GM23338 (cell line): ENCODE results near the gene CBLC. TPM values are rescaled to one million over a fixed set of nuclear protein-coding genes. Genes with fewer than 3 reads are reported as not detected.

ENCODE experiments used
- ATAC-seq: fragments of 200-7000 bp; cut with Tn5 transposase; 3 replicates; pipeline ENCODE4 v1.9.1; 2020
- DNase-seq: peaks from one replicate; pipeline ENCODE4 v3.0.0-alpha.2; 2015; ENCODE audit warnings: low spot score
- H2AFZ ChIP-seq: fragments of 200-600 bp; sonication (generic); 2 replicates; pipeline ENCODE4 v1.8.0; 2016; ENCODE audit warnings: antibody characterized with exemption, mild to moderate bottlenecking, moderate library complexity
- H3F3A ChIP-seq: fragments of 200-600 bp; sonication (generic); replicated peaks from 2 replicates; pipeline ENCODE4 v1.8.0; 2017; ENCODE audit warnings: antibody characterized with exemption, mixed run types, low read depth
- H3K27ac ChIP-seq: fragments of 200-600 bp; sonication (generic); 2 replicates; pipeline ENCODE4 v1.6.1; 2016; ENCODE audit warnings: low read depth
- H3K27me3 ChIP-seq: fragments of 200-600 bp; sonication (generic); 2 replicates; pipeline ENCODE4 v1.8.0; 2016; ENCODE audit warnings: mild to moderate bottlenecking, mixed run types, moderate library complexity; ENCODE audit not compliant: insufficient read depth
- H3K36me3 ChIP-seq: fragments of 200-600 bp; sonication (generic); 2 replicates; pipeline ENCODE4 v1.8.0; 2016; ENCODE audit warnings: mild to moderate bottlenecking; ENCODE audit not compliant: insufficient read depth
- H3K4me1 ChIP-seq: fragments of 200-600 bp; sonication (generic); 2 replicates; pipeline ENCODE4 v1.8.0; 2016; ENCODE audit warnings: mild to moderate bottlenecking, moderate library complexity; ENCODE audit not compliant: insufficient read depth
- H3K4me2 ChIP-seq: fragments of 200-600 bp; sonication (generic); 2 replicates; pipeline ENCODE4 v1.7.1; 2017; ENCODE audit warnings: mixed run types
- H3K4me3 ChIP-seq: fragments of 200-600 bp; sonication (generic); 2 replicates; pipeline ENCODE4 v1.6.1; 2016; ENCODE audit warnings: mixed run types
- H3K79me2 ChIP-seq: fragments of 200-600 bp; sonication (generic); replicated peaks from 2 replicates; pipeline ENCODE4 v1.8.0; 2017; ENCODE audit warnings: mild to moderate bottlenecking; ENCODE audit not compliant: insufficient read depth
- H3K9me2 ChIP-seq: fragments of 200-600 bp; sonication (generic); 2 replicates; pipeline ENCODE4 v1.8.0; 2017; ENCODE audit not compliant: insufficient read depth
- H4K20me1 ChIP-seq: fragments of 200-600 bp; sonication (generic); replicated peaks from 2 replicates; pipeline ENCODE4 v1.8.0; 2017; ENCODE audit warnings: mild to moderate bottlenecking; ENCODE audit not compliant: insufficient read depth
- H3K27ac Mint-ChIP-seq: 2 replicates; pipeline ENCODE4 v1.8.0; 2020; ENCODE audit warnings: inconsistent platforms, mild to moderate bottlenecking, moderate library complexity, mixed read lengths
- H3K27me3 Mint-ChIP-seq: 3 replicates; pipeline ENCODE4 v1.8.0; 2022; ENCODE audit warnings: low read depth, mild to moderate bottlenecking, moderate library complexity, mixed read lengths, inconsistent platforms; ENCODE audit not compliant: insufficient read depth, poor library complexity
- H3K36me3 Mint-ChIP-seq: 3 replicates; pipeline ENCODE4 v1.8.0; 2021; ENCODE audit warnings: low read depth, mild to moderate bottlenecking, inconsistent platforms, moderate library complexity, mixed read lengths
- H3K4me1 Mint-ChIP-seq: 3 replicates; pipeline ENCODE4 v1.8.0; 2020; ENCODE audit warnings: mild to moderate bottlenecking, inconsistent platforms, mixed read lengths
- H3K4me3 Mint-ChIP-seq: 3 replicates; pipeline ENCODE4 v1.8.0; 2021; ENCODE audit warnings: moderate library complexity, mild to moderate bottlenecking, inconsistent platforms, mixed read lengths
- H3K9me3 Mint-ChIP-seq: 3 replicates; pipeline ENCODE4 v1.8.0; 2020; ENCODE audit warnings: moderate library complexity, mild to moderate bottlenecking, inconsistent platforms, mixed read lengths
- CREB1 ChIP-seq: fragments of 250-450 bp; sonication (Bioruptor Pico); IDR thresholded peaks from 2 replicates; pipeline ENCODE4 v1.5.0; 2020; ENCODE audit warnings: low read depth, mild to moderate bottlenecking, moderate library complexity
- CTCF ChIP-seq, 2 experiments: fragments of 200-600 bp in 1 of 2; sonication (generic) in 1 of 2; conservative IDR thresholded peaks; 2 replicates each; pipeline versions ENCODE4 v1.5.1 to v1.6.1; 2016 to 2017; ENCODE audit warnings: antibody characterized with exemption in 2 of 2, low read depth in 2 of 2, mild to moderate bottlenecking in 2 of 2, moderate library complexity in 1 of 2
- ETS1 ChIP-seq: IDR thresholded peaks from 2 replicates; pipeline ENCODE4 v1.6.1; 2016; ENCODE audit warnings: antibody characterized with exemption
- EZH2 ChIP-seq: fragments of 200-600 bp; sonication (generic); IDR thresholded peaks from one replicate; pipeline ENCODE4 v1.8.0; 2017; ENCODE audit warnings: antibody characterized with exemption, mild to moderate bottlenecking, low read depth; ENCODE audit not compliant: unreplicated experiment
- EZH2phosphoT487 ChIP-seq: fragments of 200-600 bp; sonication (generic); IDR thresholded peaks from one replicate; pipeline ENCODE4 v1.8.1; 2018; ENCODE audit warnings: antibody characterized with exemption; ENCODE audit not compliant: unreplicated experiment
- JUNB ChIP-seq: IDR thresholded peaks from one replicate; pipeline ENCODE4 v1.6.1; 2016; ENCODE audit warnings: antibody characterized with exemption; ENCODE audit not compliant: unreplicated experiment
- NANOG ChIP-seq: IDR thresholded peaks from 2 replicates; pipeline ENCODE4 v1.6.1; 2016; ENCODE audit warnings: antibody characterized with exemption, borderline replicate concordance
- POLR2AphosphoS5 ChIP-seq: IDR thresholded peaks from 2 replicates; pipeline ENCODE4 v1.6.1; 2016; ENCODE audit warnings: antibody characterized with exemption, low read depth
- REST ChIP-seq: IDR thresholded peaks from one replicate; pipeline ENCODE4 v1.6.1; 2018; ENCODE audit warnings: antibody characterized with exemption; ENCODE audit not compliant: unreplicated experiment
- STAT1 ChIP-seq: IDR thresholded peaks from one replicate; pipeline ENCODE4 v1.6.1; 2016; ENCODE audit warnings: antibody characterized with exemption; ENCODE audit not compliant: unreplicated experiment
- ZNF114 ChIP-seq: fragments of 250-450 bp; sonication (Bioruptor Pico); IDR thresholded peaks from 2 replicates; pipeline ENCODE4 v1.5.0; 2020; ENCODE audit warnings: mild to moderate bottlenecking, moderate library complexity
- ZNF331 ChIP-seq: fragments of 250-450 bp; sonication (Bioruptor Pico); IDR thresholded peaks from 2 replicates; pipeline ENCODE4 v1.5.0; 2020; ENCODE audit warnings: low read depth, mild to moderate bottlenecking, moderate library complexity
- polyA plus RNA-seq: library from polyadenylated mRNA; unstranded; fragments of >200 nt; fragmentation: Nextera tagmentation; extraction: Ambion mirVana; gene quantifications from 2 replicates; pipeline ENCODE4 v1.2.1, GENCODE V29; 2016
- total RNA-seq: library from RNA; depleted of rRNA; stranded (reverse); fragments of >200 nt; shearing (Covaris generic); gene quantifications from 2 replicates; pipeline ENCODE4 v1.2.3, GENCODE V29; 2014

CBLC gene
- total and polyA plus RNA-seq, 2 experiments from 2014 or later, result 14.5 to 29.3 TPM

GRCh38 chr19:44752816-44753625, 24.7 kb upstream of the CBLC start:
- no peaks in the 10 kb centered on the region for H3K36me3 ChIP-seq
- DNase-seq, result peak; percentile 85
- peak overlapping the region; percentile 72 for H3K4me3 ChIP-seq
- TF ChIP-seq ETS1 (no peak), STAT1 (no peak), CREB1 (CRISPR knock-in tag) (peak; percentile 84)
- peaks cover 97% of the 10 kb centered on the region for H3K27me3 ChIP-seq
- Mint-ChIP-seq H3K4me1 (peaks cover 28% of the 10 kb centered on the region), H3K36me3 (peaks cover 2% of the 10 kb centered on the region; the same call in 1 of the 3 replicates), H3K9me3 (no peaks in the 10 kb centered on the region; the same call in 1 of the 3 replicates), H3K27ac (no peak overlapping the region), H3K4me3 (peak overlapping the region; percentile 72), H3K27me3 (peaks cover 87% of the 10 kb centered on the region)
- H2AFZ ChIP-seq, result peak overlapping the region; percentile 78; the same call in 1 of the 2 replicates
- H3K4me1 ChIP-seq, result peaks cover 28% of the 10 kb centered on the region
- no peak overlapping the region for H3K27ac ChIP-seq
- peak; percentile 51 for ATAC-seq
- peaks cover 15% of the 10 kb centered on the region for H3F3A ChIP-seq
- no peaks in the 10 kb centered on the region for H4K20me1 ChIP-seq
- peak overlapping the region; percentile 94 for H3K4me2 ChIP-seq
- no peaks in the 10 kb centered on the region for H3K79me2 ChIP-seq
- H3K9me2 ChIP-seq, result no peaks in the 10 kb centered on the region

- Histone ChIP-seq H3K79me2 (no peaks in the 10 kb centered on the region), H3K9me2 (no peaks in the 10 kb centered on the region), H3K4me1 (peaks cover 28% of the 10 kb centered on the region), H3F3A (peaks cover 16% of the 10 kb centered on the region), H3K27me3 (peaks cover 99% of the 10 kb centered on the region), H3K36me3 (no peaks in the 10 kb centered on the region), H3K4me2 (peak overlapping the region; percentile 94), H4K20me1 (no peaks in the 10 kb centered on the region), H3K4me3 (peak overlapping the region; percentile 72), H3K27ac (no peak overlapping the region), H2AFZ (peak overlapping the region; percentile 96)
- Mint-ChIP-seq H3K4me1 (peaks cover 30% of the 10 kb centered on the region), H3K9me3 (no peaks in the 10 kb centered on the region; the same call in 2 of the 3 replicates), H3K27me3 (peaks cover 89% of the 10 kb centered on the region), H3K27ac (no peak overlapping the region), H3K36me3 (no peaks in the 10 kb centered on the region), H3K4me3 (peak overlapping the region; percentile 72)
- DNase-seq (no peak), ATAC-seq (no peak)
- no peak for TF ChIP-seq STAT1
- TF ChIP-seq POLR2AphosphoS5, result no peak
- no peak for TF ChIP-seq EZH2
- TF ChIP-seq JUNB, result no peak
- no peak for TF ChIP-seq EZH2phosphoT487
- no peak for TF ChIP-seq REST
- TF ChIP-seq CREB1 (CRISPR knock-in tag), result no peak
- no peak for TF ChIP-seq ZNF331 (CRISPR knock-in tag)
- no peak for TF ChIP-seq ETS1
- no peak for TF ChIP-seq CTCF (conservative IDR thresholded peaks at IDR 0.05; ENCODE audit: low read depth in 2 of 2)
- TF ChIP-seq ZNF114, result no peak
- TF ChIP-seq NANOG, result no peak
Measured at GRCh38 chr19:44753626-44753931, 24.1 kb upstream of the CBLC start.
